ENCODE data around the gene ENHO.

DNA sequence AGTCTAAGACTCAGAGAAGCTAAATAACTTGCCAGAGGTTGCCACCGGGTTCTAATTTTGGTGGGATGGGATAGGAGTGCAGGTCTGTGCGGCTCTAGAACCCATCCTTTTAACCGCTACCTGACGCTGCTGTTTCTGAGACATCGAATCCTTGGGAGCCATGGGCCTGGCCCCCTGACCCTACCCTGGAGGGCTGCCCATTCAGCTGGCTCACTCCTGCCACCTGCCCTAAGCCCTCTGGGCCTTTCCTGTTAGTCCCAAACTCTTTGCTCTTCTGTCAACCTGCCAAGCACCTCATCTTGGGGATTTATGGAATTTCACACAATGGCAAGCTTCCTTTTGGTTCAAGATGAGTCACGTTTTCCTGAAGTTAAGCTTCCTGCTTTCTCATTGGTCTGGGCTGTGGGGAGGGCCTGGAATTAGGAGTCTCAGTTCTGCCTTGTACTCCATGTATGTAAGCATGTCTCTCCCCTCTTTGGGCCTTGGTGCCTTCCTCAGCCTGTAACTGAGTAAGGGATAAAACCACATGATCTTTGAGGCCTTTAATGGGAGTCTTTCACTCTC, 26.6 kb downstream of the ENHO start:
- no peak for TF ChIP-seq POLR2AphosphoS5 (IDR thresholded peaks at IDR 0.05; ENCODE audit: low read depth, low read length)
- TF ChIP-seq SIN3A (IDR thresholded peaks at IDR 0.05; ENCODE audit: borderline replicate concordance, insufficient read depth, low read length), result no peak
- no peak for TF ChIP-seq REST (IDR thresholded peaks at IDR 0.05; ENCODE audit: insufficient read depth in 1 of 2, low read depth in 2 of 2, low read length in 2 of 2)
- TF ChIP-seq TAF1 (IDR thresholded peaks at IDR 0.05; ENCODE audit: borderline replicate concordance, insufficient read depth, low read length), result no peak

Measured in PFSK-1 (cell line).